Measurements from ENCODE around the gene UROC1.

The UROC1 gene

DNA sequence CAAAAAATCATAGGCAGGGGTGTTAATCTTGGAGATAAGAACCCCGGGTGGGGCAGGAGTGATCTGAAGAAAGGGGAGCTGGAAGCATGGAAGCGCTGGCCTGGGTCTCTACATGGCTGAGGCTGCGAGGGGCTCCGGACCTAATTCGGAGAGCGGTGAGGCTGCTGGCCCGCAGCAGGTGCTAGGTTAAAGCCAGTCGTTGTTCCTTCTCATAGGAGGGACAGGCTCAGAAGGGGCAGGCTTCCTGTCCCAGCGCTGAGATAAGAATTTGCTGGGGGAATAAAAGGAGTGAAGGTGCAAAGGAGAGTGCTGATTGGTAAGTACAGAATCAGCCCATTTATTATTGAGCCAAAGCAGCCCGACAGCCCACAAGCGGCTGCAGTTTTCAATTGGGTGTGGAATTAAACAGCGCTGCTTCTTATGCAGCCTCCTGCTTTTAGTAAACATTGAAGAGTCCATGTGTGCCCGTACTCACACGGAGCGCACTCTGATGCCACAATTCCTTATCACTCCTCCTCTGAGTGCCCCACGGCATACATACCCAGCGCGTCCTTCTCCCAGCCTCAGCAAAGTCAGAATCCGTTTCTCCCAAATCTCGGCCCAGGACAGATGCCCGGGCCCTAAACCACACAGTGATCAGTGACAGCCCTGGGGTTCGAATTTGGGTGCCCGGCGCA is 23.5 kb upstream of the UROC1 start:
- no peak overlapping the region for H3K27ac ChIP-seq
- no peak for TF ChIP-seq ZFX (IDR thresholded peaks at IDR 0.05; ENCODE audit: borderline replicate concordance)
- TF ChIP-seq, protein P1, sequence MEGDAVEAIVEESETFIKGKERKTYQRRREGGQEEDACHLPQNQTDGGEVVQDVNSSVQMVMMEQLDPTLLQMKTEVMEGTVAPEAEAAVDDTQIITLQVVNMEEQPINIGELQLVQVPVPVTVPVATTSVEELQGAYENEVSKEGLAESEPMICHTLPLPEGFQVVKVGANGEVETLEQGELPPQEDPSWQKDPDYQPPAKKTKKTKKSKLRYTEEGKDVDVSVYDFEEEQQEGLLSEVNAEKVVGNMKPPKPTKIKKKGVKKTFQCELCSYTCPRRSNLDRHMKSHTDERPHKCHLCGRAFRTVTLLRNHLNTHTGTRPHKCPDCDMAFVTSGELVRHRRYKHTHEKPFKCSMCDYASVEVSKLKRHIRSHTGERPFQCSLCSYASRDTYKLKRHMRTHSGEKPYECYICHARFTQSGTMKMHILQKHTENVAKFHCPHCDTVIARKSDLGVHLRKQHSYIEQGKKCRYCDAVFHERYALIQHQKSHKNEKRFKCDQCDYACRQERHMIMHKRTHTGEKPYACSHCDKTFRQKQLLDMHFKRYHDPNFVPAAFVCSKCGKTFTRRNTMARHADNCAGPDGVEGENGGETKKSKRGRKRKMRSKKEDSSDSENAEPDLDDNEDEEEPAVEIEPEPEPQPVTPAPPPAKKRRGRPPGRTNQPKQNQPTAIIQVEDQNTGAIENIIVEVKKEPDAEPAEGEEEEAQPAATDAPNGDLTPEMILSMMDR (IDR thresholded peaks at IDR 0.05), result no peak

DNA sequence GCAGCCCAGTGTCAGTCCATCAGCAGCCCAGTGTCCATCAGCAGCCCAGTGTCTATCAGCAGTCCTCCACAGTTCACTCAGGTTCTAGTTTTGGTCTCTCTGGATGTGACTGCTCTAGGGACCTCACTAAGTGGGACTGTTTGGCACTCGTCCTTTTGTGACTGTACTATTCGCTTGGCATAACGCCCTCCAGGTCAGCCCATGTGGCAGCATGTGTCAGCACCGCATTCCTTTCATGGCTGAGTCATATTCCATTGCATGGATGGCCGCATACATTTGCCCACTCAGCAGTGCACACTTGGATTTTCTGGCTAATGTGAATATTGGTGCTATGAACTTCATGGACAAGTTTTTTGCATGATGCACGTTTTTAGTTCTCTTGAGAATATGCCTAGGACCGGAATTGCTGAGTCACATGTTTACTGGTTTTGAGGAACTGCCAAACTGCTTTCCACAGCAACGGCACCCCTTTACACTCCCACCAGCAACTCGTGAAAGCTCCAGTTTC is 22.8 kb upstream of the UROC1 start:
- no peak overlapping the region for H3K27ac ChIP-seq
- TF ChIP-seq, protein P1 (IDR thresholded peaks at IDR 0.05), result no peak
- no peak for TF ChIP-seq ZFX (IDR thresholded peaks at IDR 0.05; ENCODE audit: borderline replicate concordance)

DNA sequence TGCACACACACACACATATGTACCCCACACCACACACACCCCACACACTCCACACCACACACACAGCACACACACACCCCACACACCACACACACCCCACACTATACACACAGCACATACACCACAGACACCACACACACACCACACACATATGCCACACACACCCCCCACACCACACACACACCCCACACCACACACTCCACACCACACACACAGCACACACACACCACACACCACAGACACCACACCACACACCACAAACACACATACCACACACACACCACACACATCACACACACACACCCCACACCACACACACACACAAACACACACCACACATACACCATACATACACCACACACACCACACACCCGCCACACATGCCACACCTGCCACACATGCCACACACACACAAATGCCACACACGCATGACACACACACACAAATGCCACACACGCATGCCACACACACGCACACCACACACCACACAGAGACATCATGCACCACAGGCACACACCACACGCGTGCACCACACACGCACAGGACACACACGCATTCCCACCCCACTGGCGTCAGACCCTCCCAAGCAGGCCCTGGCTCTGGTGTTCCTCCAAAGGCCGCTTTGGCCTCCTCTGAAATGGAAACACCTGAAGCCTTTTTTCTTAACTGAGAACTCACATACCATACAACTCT is 22.1 kb upstream of the UROC1 start:
- TF ChIP-seq, protein P1 (IDR thresholded peaks at IDR 0.05), result no peak
- TF ChIP-seq ZFX (IDR thresholded peaks at IDR 0.05; ENCODE audit: borderline replicate concordance), result no peak
- H3K27ac ChIP-seq, result no peak overlapping the region

DNA sequence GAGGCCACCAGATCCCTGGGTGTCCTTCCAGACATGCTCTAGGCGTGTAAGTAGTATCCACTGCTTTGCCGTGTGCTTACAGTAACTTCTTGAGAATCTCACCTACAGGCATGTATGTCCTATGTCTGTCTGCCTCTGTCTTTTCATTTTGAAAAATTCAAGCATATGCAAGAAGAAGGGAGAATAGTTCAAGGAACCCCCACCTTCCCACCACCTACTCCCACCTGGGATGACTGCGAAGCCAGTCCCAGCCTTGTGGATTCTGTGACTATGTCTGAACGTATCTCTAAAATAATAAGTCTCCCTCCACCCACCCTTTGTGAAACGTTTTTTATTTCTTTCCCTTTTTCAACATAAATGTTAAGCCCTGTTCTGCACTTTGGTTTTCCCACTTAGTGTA is 21.4 kb upstream of the UROC1 start:
- no peak overlapping the region for H3K27ac ChIP-seq
- TF ChIP-seq, protein P1 (IDR thresholded peaks at IDR 0.05), result no peak
- TF ChIP-seq ZFX (IDR thresholded peaks at IDR 0.05; ENCODE audit: borderline replicate concordance), result no peak

DNA sequence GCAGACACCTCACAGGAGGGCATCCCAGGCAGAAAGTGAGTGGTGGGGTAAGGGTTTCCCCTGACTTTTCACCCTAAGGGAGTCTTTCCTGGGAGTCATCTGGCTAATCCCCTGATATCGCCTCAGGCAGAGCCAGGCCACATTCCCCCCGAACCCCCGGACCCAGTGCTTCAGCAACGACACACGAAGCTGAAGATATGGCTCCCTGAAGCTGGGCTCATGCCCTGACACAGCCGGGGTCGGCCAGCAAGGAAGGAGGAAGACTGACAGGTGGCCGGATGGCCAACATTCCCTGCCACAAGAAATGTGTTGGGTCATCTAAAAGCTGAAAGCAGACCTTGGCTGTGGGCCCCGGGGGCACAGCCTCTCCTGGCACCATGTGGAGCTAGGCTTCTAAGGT is 20.7 kb upstream of the UROC1 start:
- no peak overlapping the region for H3K27ac ChIP-seq
- TF ChIP-seq, protein P1 (IDR thresholded peaks at IDR 0.05), result no peak
- no peak for TF ChIP-seq ZFX (IDR thresholded peaks at IDR 0.05; ENCODE audit: borderline replicate concordance)

DNA sequence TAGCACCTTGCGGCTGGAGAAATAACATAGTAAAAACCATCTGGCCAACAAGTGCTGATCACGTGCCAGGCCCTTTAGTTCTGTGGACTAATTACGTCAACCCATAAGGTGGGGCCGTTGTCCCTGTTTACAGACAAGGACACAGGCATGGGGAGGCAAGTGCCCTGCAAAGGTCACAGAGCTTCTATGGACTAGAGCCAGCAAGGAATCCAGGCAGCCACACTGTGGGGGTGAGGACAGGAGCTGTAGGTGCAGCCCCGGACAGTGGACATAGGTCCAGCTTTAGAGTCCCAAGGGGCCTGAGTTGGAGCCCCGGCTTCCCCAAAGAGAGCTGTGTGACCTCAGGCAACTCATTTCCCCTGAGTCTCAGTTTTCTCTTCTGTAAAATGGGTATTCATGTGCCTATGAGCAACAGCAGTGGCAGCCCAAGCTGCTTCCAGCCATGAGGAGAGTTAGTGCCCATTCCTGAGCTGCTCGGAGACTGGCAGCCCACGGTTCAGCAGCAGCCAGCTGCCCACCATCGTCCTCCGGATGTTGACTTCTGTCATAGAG is 20.2 kb upstream of the UROC1 start:
- TF ChIP-seq, protein P1 (IDR thresholded peaks at IDR 0.05), result no peak
- TF ChIP-seq ZFX (IDR thresholded peaks at IDR 0.05; ENCODE audit: borderline replicate concordance), result no peak
- no peak overlapping the region for H3K27ac ChIP-seq

Data from 22Rv1 (cell line).